OCI-LY7 (cell line): ENCODE data around the gene BCAR1.

ENCODE experiments used
- CTCF ChIP-seq: fragments of 200-600 bp; sonication (generic); conservative IDR thresholded peaks from 2 replicates; pipeline ENCODE4 v1.5.1; 2014; ENCODE audit warnings: mild to moderate bottlenecking, antibody characterized with exemption, low read length, moderate library complexity, mixed read lengths
- EZH2phosphoT487 ChIP-seq: fragments of 200-600 bp; sonication (generic); IDR thresholded peaks from 2 replicates; pipeline ENCODE4 v1.6.1; 2018; ENCODE audit warnings: low read depth, borderline replicate concordance, mild to moderate bottlenecking, mixed run types, antibody characterized with exemption, low read length, moderate library complexity, mixed read lengths

- TF ChIP-seq CTCF: no peak
- no peak for TF ChIP-seq EZH2phosphoT487
These were observed 4.7 kb upstream of the BCAR1 start for GRCh38 chr16:75256059-75256571.
